Spleen (tissue), 7 donors: ENCODE measurements around the gene CCDC171.

ENCODE experiments used
- POLR2A ChIP-seq, 3 donors: fragments of 450-650 bp; IDR thresholded peaks; one replicate each; pipeline ENCODE4 v1.5.1; 2017; ENCODE audit warnings: antibody characterized with exemption in 3 of 3, mild to moderate bottlenecking in 1 of 3
- POLR2AphosphoS5 ChIP-seq, 3 donors: sonication (generic); formaldehyde crosslinking; IDR thresholded peaks; one replicate each; pipeline ENCODE4 v1.5.1; 2017; ENCODE audit warnings: antibody characterized with exemption in 3 of 3
- TF ChIP-seq, protein P1 (sequence below), 11 experiments: fragments of 200-600 bp in 7 of 11; fragments of 450-650 bp in 4 of 11; sonication (generic) in 4 of 11; IDR thresholded peaks in 8 of 11; conservative IDR thresholded peaks in 3 of 11; 1 replicate in 7 of 11; 2 replicates in 4 of 11; pipeline versions ENCODE4 v1.4.0 to v1.8.0; 2016 to 2021; ENCODE audit warnings: antibody characterized with exemption in 11 of 11, inconsistent platforms in 4 of 11, mild to moderate bottlenecking in 1 of 11
- donor health status: DM: no; HTN: no; CAD: no; lungs with moderate emphysema.
- donor health status: DM: no; HTN: no; CAD: no.
- donor health status: DM: no; HTN: no; CAD: no.

GRCh38 chr9:15524845-15525455 lies 27.9 kb upstream of the CCDC171 start:
- TF ChIP-seq POLR2AphosphoS5 (IDR thresholded peaks at IDR 0.05) (no peak), POLR2A (IDR thresholded peaks at IDR 0.05) (no peak)
- TF ChIP-seq, protein P1, sequence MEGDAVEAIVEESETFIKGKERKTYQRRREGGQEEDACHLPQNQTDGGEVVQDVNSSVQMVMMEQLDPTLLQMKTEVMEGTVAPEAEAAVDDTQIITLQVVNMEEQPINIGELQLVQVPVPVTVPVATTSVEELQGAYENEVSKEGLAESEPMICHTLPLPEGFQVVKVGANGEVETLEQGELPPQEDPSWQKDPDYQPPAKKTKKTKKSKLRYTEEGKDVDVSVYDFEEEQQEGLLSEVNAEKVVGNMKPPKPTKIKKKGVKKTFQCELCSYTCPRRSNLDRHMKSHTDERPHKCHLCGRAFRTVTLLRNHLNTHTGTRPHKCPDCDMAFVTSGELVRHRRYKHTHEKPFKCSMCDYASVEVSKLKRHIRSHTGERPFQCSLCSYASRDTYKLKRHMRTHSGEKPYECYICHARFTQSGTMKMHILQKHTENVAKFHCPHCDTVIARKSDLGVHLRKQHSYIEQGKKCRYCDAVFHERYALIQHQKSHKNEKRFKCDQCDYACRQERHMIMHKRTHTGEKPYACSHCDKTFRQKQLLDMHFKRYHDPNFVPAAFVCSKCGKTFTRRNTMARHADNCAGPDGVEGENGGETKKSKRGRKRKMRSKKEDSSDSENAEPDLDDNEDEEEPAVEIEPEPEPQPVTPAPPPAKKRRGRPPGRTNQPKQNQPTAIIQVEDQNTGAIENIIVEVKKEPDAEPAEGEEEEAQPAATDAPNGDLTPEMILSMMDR (IDR thresholded peaks at IDR 0.05 in 8 of 11, conservative IDR thresholded peaks at IDR 0.05 in 3 of 11), result no peak
